GM10248 (cell line): Measurements from ENCODE around the gene BICD1.

ENCODE experiments used
- CTCF ChIA-PET: fragments of 300-600 bp; sonication (Branson Sonifier 250); formaldehyde crosslinking; extraction: SDS; loops from one replicate; lab custom pipeline; 2021; ENCODE audit warnings: antibody characterized with exemption; lab: Yijun Ruan, JAX
- POLR2A ChIA-PET: fragments of 350-650 bp; sonication (Branson Sonifier 250); formaldehyde crosslinking; extraction: SDS; loops from one replicate; lab custom pipeline; 2020; ENCODE audit warnings: antibody characterized with exemption; lab: Yijun Ruan, JAX
- DNase-seq: peaks from one replicate; pipeline ENCODE4 v3.0.0; 2012; ENCODE audit errors: extremely low spot score
- TF ChIP-seq, protein P1 (sequence below): IDR thresholded peaks from 2 replicates; pipeline ENCODE4 v1.5.1; 2012; ENCODE audit warnings: mild to moderate bottlenecking, low read depth; ENCODE audit errors: extremely low read depth, missing control alignments, control extremely low read depth

Gene BICD1

DNA sequence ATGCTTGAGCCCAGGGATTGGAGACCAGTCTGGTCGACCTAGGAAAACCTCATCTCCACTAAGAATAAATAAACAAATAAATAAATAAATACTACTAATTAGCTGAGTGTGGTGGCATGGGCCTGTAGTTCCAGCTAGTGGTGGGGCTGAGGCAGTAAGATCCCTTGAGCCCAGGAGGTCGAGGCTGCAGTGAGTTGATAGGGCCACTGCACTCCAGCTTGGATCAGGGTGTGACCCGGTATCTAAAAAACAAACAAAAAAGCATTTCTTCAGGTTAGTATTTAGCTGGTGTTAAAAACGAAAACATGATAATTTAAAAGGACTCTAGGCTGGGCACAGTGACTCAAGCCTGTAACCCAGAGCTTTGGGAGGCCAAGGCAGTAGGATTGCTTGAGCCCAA is 291.5 kb downstream of the BICD1 start:
- no peak for DNase-seq
- TF ChIP-seq, protein P1, sequence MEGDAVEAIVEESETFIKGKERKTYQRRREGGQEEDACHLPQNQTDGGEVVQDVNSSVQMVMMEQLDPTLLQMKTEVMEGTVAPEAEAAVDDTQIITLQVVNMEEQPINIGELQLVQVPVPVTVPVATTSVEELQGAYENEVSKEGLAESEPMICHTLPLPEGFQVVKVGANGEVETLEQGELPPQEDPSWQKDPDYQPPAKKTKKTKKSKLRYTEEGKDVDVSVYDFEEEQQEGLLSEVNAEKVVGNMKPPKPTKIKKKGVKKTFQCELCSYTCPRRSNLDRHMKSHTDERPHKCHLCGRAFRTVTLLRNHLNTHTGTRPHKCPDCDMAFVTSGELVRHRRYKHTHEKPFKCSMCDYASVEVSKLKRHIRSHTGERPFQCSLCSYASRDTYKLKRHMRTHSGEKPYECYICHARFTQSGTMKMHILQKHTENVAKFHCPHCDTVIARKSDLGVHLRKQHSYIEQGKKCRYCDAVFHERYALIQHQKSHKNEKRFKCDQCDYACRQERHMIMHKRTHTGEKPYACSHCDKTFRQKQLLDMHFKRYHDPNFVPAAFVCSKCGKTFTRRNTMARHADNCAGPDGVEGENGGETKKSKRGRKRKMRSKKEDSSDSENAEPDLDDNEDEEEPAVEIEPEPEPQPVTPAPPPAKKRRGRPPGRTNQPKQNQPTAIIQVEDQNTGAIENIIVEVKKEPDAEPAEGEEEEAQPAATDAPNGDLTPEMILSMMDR: no peak
- CTCF ChIA-PET: interaction anchor here (1.1 to 1.2 kb wide), 3 partner anchors 10 to 357 kb away, joined by 4 to 8 read pairs (median 8); partner anchors contain the start of gene YARS2
- POLR2A ChIA-PET: no interaction called here

DNA sequence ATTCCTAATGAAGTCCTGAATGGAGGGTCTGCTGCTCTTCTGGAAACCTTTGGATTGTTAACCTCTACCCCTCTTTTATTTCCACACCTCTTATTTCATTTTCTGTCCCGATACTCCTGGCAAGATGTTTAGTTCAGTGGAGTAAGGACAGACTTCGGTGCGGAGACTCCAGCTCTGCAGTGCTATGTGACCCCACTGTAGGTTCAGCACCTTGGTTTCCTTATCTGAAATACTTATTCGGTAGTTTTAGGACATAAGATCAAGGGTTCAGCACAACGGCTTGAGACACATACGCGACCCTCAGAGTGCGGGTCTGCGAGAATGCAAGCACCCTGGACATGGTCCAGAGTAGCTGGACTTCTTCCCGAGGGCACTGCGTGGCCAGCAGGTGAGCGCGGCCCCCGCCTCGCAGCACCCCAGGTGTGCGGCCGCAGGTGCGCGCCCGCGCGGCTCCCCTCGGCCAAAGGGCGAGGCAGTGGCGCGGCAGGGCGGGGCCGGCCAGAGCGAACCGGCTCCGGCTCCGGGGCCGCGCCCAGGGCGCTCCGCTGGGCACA is 292.2 kb downstream of the BICD1 start:
- ChIA-PET CTCF (interaction anchor here (1.1 to 1.2 kb wide), 3 partner anchors 9 to 357 kb away, joined by 4 to 8 read pairs (median 8); partner anchors contain the start of gene YARS2), POLR2A (no interaction called here)
- TF ChIP-seq, protein P1: no peak
- no peak for DNase-seq

DNA sequence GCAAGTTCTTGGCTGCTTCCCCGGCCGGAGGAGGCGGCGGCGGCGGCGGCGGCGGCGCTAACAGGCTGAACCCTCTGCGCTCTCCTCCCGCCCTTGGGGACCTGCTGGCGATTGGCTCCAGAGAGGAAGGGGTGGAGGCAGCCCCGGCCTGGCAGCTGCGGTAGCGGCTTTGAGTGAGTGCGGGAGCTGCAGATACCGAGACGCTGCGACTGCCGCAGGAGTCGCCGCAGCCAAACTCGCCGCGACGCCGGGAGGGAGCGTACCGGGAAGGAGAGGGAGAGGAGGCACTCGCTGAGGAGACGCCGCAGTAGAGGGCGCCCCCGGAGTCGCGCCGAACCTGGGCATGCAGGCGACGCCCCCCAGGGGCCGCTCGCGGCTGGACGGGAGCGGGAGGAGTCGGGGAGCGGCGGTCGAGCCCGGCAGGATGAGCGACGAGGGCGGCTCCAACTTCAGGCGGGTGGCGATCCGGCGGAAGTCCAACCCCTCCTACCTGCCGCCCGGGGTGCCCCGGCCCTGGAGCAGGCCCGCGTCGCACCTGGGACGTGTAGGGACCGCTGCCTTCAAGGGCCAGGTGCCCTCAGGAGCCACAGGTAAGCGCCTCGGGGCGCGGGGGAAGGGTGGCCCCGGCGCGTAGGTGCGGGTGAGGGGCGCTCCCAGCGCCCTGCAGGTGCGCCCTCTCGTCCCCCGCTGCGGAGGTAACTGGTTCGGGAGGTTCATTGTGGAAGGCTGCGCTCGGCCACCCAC is 292.9 kb downstream of the BICD1 start, which contains the start of gene FGD4:
Gene FGD4 (plus strand): TSS at position 189 of the 744 bp plus-strand sequence.
- peak; percentile 77 for DNase-seq
- ChIA-PET POLR2A (no interaction called here), CTCF (interaction anchor here (0.7 to 1.4 kb wide), 4 partner anchors 12 to 356 kb away, joined by 3 to 8 read pairs (median 4); partner anchors contain the start of gene YARS2)
- TF ChIP-seq, protein P1: peak; percentile 46

DNA sequence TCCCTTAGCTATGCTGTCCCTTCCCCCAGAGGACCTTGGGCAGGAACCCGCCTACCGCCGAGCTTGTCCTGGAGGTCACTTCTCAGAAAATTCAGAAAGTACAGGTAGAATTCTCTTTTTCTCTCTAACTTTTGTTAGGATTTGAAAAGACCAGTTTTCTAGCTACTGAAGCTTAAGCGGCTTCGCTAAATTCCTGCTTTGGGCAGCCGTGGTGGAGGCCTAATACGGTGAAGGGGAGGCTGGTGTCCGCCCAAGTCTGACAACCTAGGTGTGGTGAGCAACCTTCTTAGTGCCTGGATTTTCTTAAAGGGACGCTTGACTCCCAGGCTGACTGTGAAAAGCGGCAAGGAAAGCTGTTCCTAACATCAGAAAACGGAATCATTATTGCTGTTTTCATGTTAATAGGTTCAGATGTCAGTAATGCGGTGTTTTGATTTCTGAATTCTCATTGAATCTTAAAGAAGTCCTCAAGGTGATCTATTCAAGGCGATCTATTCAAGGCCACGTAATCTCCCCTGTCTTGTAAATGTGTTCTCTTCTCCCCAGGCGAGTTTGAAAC is 293.5 kb downstream of the BICD1 start:
- TF ChIP-seq, protein P1: no peak
- no peak for DNase-seq
- POLR2A ChIA-PET: no interaction called here
- CTCF ChIA-PET: interaction anchor here (0.7 to 1.4 kb wide), 5 partner anchors 9 to 355 kb away, joined by 3 to 4 read pairs (median 3); partner anchors contain the start of gene YARS2

DNA sequence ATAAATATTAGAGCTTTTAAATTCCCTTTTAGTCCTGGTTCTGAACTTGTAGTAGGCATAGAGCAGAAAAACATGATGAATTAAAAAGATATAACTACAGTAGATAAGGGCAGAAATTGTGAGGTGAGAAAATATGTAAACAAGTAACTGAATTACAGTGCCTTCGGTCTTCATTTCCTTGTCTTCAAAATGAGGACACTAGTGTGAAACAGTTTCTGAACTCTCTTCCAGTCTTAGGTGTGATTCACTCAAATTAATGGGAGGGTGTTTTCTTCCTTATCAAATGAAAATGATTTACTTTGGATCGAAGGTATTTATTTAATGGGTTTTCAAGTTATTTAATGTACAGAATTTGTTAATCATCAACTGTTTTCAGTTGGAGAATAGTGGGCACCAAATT is 294.2 kb downstream of the BICD1 start:
- POLR2A ChIA-PET: no interaction called here
- CTCF ChIA-PET: interaction anchor here (1.0 to 1.3 kb wide), 3 partner anchors 9 to 355 kb away, joined by 3 to 4 read pairs (median 3); partner anchors contain the start of gene YARS2
- DNase-seq: no peak
- TF ChIP-seq, protein P1: no peak

DNA sequence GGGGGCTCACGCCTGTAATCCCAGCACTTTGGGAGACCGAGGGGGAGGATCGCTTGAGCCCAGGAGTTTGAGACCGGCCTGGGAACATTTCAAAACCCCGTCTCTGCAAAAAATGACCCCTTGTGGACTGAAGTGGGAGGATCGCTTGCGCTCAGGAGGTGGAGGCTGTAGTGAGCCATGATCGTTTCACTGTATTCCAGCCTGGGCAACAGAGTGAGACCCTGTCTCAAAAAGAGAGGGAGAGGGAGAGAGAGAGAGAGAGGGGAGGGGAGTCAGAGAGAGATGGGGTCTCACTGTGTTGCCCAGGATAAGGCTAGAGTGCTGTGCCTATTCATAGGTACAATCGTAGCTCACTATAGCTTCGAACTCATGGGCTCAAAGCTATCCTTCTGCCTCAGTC is 295.5 kb downstream of the BICD1 start:
- TF ChIP-seq, protein P1: no peak
- ChIA-PET POLR2A (no interaction called here), CTCF (no interaction called here)
- no peak for DNase-seq
